ENCODE measurements around the gene TECPR2. TPM values are rescaled to one million over a fixed set of nuclear protein-coding genes. Genes with fewer than 3 reads are reported as not detected.

Gene TECPR2
- total RNA-seq, 1 experiment from 2014 or later: 29.7 TPM

DNA sequence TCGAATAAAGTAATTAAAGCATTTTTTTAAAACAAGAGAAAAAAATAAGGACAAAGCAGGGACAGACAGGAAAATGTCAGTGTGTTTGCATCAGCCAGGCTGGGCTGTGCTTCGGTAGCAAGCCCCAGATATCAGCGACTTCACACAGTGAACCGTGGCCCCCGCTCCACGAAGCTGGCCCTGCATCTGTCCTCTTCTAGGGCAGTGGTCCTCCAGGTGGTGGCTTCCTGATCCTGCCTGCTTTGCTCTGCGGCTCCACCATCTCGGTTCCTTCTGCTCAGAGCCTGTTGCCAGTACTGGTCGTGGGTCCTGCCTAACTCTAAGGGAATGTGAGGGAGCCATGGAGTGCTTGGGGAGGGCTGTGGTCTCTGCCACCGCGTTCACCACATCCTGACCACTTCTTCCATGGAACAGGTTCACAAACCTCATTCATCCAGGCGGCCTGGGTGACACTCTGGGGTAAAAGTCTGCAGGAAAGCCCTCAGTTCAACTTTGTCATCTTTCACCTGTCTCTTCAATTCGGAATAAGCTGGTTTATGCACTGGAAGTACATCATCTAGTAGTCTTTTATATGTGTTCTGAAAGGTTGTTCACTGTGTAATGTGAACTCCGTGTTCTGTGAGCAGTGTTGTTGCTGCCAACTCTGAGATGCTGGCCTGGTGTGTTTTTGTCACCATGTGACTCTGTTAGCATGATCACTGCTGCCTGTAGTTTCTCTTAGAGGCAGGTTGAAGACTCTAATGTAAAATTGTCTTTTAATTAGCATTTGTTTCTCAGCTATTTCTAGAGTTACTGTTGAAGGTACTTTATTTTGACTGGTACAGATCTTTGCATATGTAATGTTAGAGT, 99.0 kb downstream of the TECPR2 start:
- TF ChIP-seq CTCF (conservative IDR thresholded peaks at IDR 0.05): no peak
- CTCF ChIA-PET: interaction anchor here (0.5 kb wide), 1 partner anchor 1036 kb away, joined by 4 read pairs; no protein-coding TSS in a partner anchor
- Histone ChIP-seq H3K4me3 (no peak overlapping the region), H3K9me2 (ENCODE audit: insufficient read depth) (no peaks in the 10 kb centered on the region), H3K27ac (no peak overlapping the region), H3K9me3 (ENCODE audit: insufficient read depth, low read depth) (no peaks in the 10 kb centered on the region), H3K36me3 (ENCODE audit: low read depth) (peaks cover 3% of the 10 kb centered on the region), H3K4me1 (replicated peaks; ENCODE audit: insufficient read depth) (no peaks in the 10 kb centered on the region), H4K20me1 (ENCODE audit: insufficient read depth) (no peaks in the 10 kb centered on the region), H3K27me3 (ENCODE audit: insufficient read depth, low read depth) (no peaks in the 10 kb centered on the region), H3F3A (ENCODE audit: insufficient read depth, low read depth) (no peaks in the 10 kb centered on the region; the same call in 1 of the 2 replicates), H3K4me2 (no peak overlapping the region), H2AFZ (no peak overlapping the region), H3K79me2 (ENCODE audit: low read depth) (no peaks in the 10 kb centered on the region)
- intact Hi-C loops (cut with micrococcal nuclease; ENCODE audit: unreplicated experiment): no loop called here
- POLR2A ChIA-PET (ENCODE audit: unreplicated experiment): no interaction called here
- DNase-seq: no peak
- BruUV-seq (replicated peaks): no TSS peak

GRCh38 chr14:102462391-102462790, 99.7 kb downstream of the TECPR2 start:
- H3K9me3 ChIP-seq (ENCODE audit: insufficient read depth, low read depth): peaks cover 4% of the 10 kb centered on the region; the same call in 1 of the 2 replicates
- H3K27ac ChIP-seq: no peak overlapping the region
- no peaks in the 10 kb centered on the region for H3K9me2 ChIP-seq (ENCODE audit: insufficient read depth)
- TF ChIP-seq EZH2 (IDR thresholded peaks at IDR 0.05; ENCODE audit: low read depth) (no peak), CTCF (conservative IDR thresholded peaks at IDR 0.05) (no peak)
- H3K27me3 ChIP-seq (ENCODE audit: insufficient read depth, low read depth): no peaks in the 10 kb centered on the region
- no peak overlapping the region for H3K4me3 ChIP-seq
- BruUV-seq (replicated peaks): no TSS peak
- H4K20me1 ChIP-seq (ENCODE audit: insufficient read depth): no peaks in the 10 kb centered on the region
- H3K4me2 ChIP-seq: no peak overlapping the region
- ChIA-PET POLR2A (ENCODE audit: unreplicated experiment) (no interaction called here), CTCF (interaction anchor here (0.5 kb wide), 1 partner anchor 1036 kb away, joined by 4 read pairs; no protein-coding TSS in a partner anchor)
- peaks cover 9% of the 10 kb centered on the region for H3K36me3 ChIP-seq (ENCODE audit: low read depth)
- no peak for DNase-seq
- H3K4me1 ChIP-seq (replicated peaks; ENCODE audit: insufficient read depth): no peaks in the 10 kb centered on the region
- H2AFZ ChIP-seq: no peak overlapping the region
- intact Hi-C loops (cut with micrococcal nuclease; ENCODE audit: unreplicated experiment): no loop called here
- no peaks in the 10 kb centered on the region; the same call in 1 of the 2 replicates for H3F3A ChIP-seq (ENCODE audit: insufficient read depth, low read depth)
- H3K79me2 ChIP-seq (ENCODE audit: low read depth): no peaks in the 10 kb centered on the region

GRCh38 chr14:102464006-102464405, 101.3 kb downstream of the TECPR2 start:
- no peak for DNase-seq
- POLR2A ChIA-PET (ENCODE audit: unreplicated experiment): no interaction called here
- no peak overlapping the region for H3K27ac ChIP-seq
- H2AFZ ChIP-seq: no peak overlapping the region
- H4K20me1 ChIP-seq (ENCODE audit: insufficient read depth): no peaks in the 10 kb centered on the region
- H3K4me2 ChIP-seq: no peak overlapping the region
- peaks cover 7% of the 10 kb centered on the region for H3K4me1 ChIP-seq (replicated peaks; ENCODE audit: insufficient read depth)
- no peaks in the 10 kb centered on the region for H3K27me3 ChIP-seq (ENCODE audit: insufficient read depth, low read depth)
- CTCF ChIA-PET: no interaction called here
- H3K9me2 ChIP-seq (ENCODE audit: insufficient read depth): no peaks in the 10 kb centered on the region
- H3K36me3 ChIP-seq (ENCODE audit: low read depth): peaks cover 25% of the 10 kb centered on the region
- BruUV-seq (replicated peaks): no TSS peak
- H3K79me2 ChIP-seq (ENCODE audit: low read depth): no peaks in the 10 kb centered on the region
- intact Hi-C loops (cut with micrococcal nuclease; ENCODE audit: unreplicated experiment): no loop called here
- peaks cover 7% of the 10 kb centered on the region for H3F3A ChIP-seq (ENCODE audit: insufficient read depth, low read depth)
- H3K4me3 ChIP-seq: no peak overlapping the region
- no peak for TF ChIP-seq EZH2 (IDR thresholded peaks at IDR 0.05; ENCODE audit: low read depth)
- no peak for TF ChIP-seq CTCF (conservative IDR thresholded peaks at IDR 0.05)
- H3K9me3 ChIP-seq (ENCODE audit: insufficient read depth, low read depth): peaks cover 19% of the 10 kb centered on the region

All from PC-9 (cell line).